B cell (primary cell): ENCODE data around the gene RIMS3. TPM values are rescaled to one million over a fixed set of nuclear protein-coding genes. Genes with fewer than 3 reads are reported as not detected.

Experiments used
- ATAC-seq: fragments of 200-7000 bp; cut with Tn5 transposase; one replicate; pipeline ENCODE4 v1.10.0; 2021; ENCODE audit warnings: low read depth, mild to moderate bottlenecking, moderate number of reproducible peaks, moderate library complexity
- CTCF ChIA-PET: fragments of 350-600 bp; sonication (Branson Sonifier 250); formaldehyde crosslinking; loops from one replicate; lab custom pipeline; 2021; ENCODE audit warnings: antibody characterized with exemption, inconsistent platforms; lab: Charles Lee
- POLR2A ChIA-PET: fragments of 350-600 bp; sonication (Branson Sonifier 250); formaldehyde crosslinking; loops from one replicate; lab custom pipeline; 2021; ENCODE audit warnings: antibody characterized with exemption; lab: Charles Lee
- DNase-seq: peaks from one replicate; pipeline ENCODE4 v3.0.0; 2013
- H2AFZ ChIP-seq: 2 replicates; pipeline ENCODE4 v1.6.1; 2012; ENCODE audit warnings: mild to moderate bottlenecking, low read depth, low read length; ENCODE audit not compliant: insufficient read depth, poor library complexity, severe bottlenecking
- H3K27ac ChIP-seq, 2 donors: 1 replicate in 1 of 2; 2 replicates in 1 of 2; pipeline ENCODE4 v1.5.1; 2012 to 2013; ENCODE audit warnings: low read length in 2 of 2, mild to moderate bottlenecking in 2 of 2, moderate library complexity in 1 of 2
- H3K27me3 ChIP-seq, 4 experiments: fragments of 200-600 bp in 1 of 4; sonication (generic) in 1 of 4; replicated peaks in 1 of 4; 1 replicate in 2 of 4; 2 replicates in 2 of 4; pipeline versions ENCODE4 v1.6.1 to v1.7.0; 2013 to 2016; ENCODE audit warnings: low read length in 3 of 4, mild to moderate bottlenecking in 2 of 4, mixed read lengths in 1 of 4, moderate library complexity in 1 of 4; ENCODE audit not compliant: insufficient read depth in 4 of 4, control insufficient read depth in 3 of 4; ENCODE audit errors: control extremely low read depth in 1 of 4
- H3K36me3 ChIP-seq, 2 experiments: replicated peaks in 1 of 2; 1 replicate in 1 of 2; 2 replicates in 1 of 2; pipeline versions ENCODE4 v1.6.1 to v1.7.1; 2013; ENCODE audit warnings: low read length in 1 of 2; ENCODE audit not compliant: insufficient read depth in 2 of 2, control insufficient read depth in 1 of 2; ENCODE audit errors: control extremely low read depth in 1 of 2, extremely low read depth in 1 of 2
- H3K4me1 ChIP-seq, 2 donors: fragments of 200-600 bp in 1 of 2; sonication (generic) in 1 of 2; 1 replicate in 1 of 2; 2 replicates in 1 of 2; pipeline versions ENCODE4 v1.5.1 to v1.6.1; 2013 to 2017; ENCODE audit warnings: low read length in 2 of 2; ENCODE audit not compliant: control insufficient read depth in 2 of 2, insufficient read depth in 2 of 2
- H3K4me2 ChIP-seq: replicated peaks from 2 replicates; pipeline ENCODE3; 2012; ENCODE audit warnings: mild to moderate bottlenecking, low read depth, low read length; ENCODE audit not compliant: poor library complexity, severe bottlenecking
- H3K4me3 ChIP-seq, 5 experiments: fragments of 200-600 bp in 1 of 5; sonication (generic) in 1 of 5; 1 replicate in 3 of 5; 2 replicates in 2 of 5; pipeline versions ENCODE4 v1.5.1 to v1.7.0; 2011 to 2016; ENCODE audit warnings: low read length in 4 of 5, mild to moderate bottlenecking in 4 of 5, low read depth in 2 of 5, control low read depth in 1 of 5, moderate library complexity in 1 of 5; ENCODE audit not compliant: insufficient read depth in 1 of 5; ENCODE audit errors: control extremely low read depth in 1 of 5, extremely low read depth in 1 of 5
- H3K79me2 ChIP-seq: fragments of 200-600 bp; sonication (generic); one replicate; pipeline ENCODE4 v1.6.0; 2016; ENCODE audit warnings: low read length; ENCODE audit not compliant: control insufficient read depth, insufficient read depth
- H3K9ac ChIP-seq: fragments of 200-600 bp; sonication (generic); 2 replicates; pipeline ENCODE4 v1.6.1; 2017; ENCODE audit warnings: mild to moderate bottlenecking, low read length, moderate library complexity
- H3K9me3 ChIP-seq, 3 donors: one replicate each; pipeline versions ENCODE4 v1.6.1 to v1.7.1; 2013; ENCODE audit warnings: low read length in 2 of 3; ENCODE audit not compliant: control insufficient read depth in 2 of 3, insufficient read depth in 1 of 3; ENCODE audit errors: control extremely low read depth in 1 of 3
- H4K20me1 ChIP-seq: 2 replicates; pipeline ENCODE4 v1.6.0; 2012; ENCODE audit warnings: mild to moderate bottlenecking, low read length; ENCODE audit not compliant: insufficient read depth, control insufficient read depth, poor library complexity, severe bottlenecking
- H3K27ac Mint-ChIP-seq: one replicate; pipeline ENCODE4 v1.8.0; 2021; ENCODE audit warnings: mixed read lengths
- H3K27me3 Mint-ChIP-seq: one replicate; pipeline ENCODE4 v1.8.0; 2021; ENCODE audit warnings: mixed read lengths
- H3K4me1 Mint-ChIP-seq: one replicate; pipeline ENCODE4 v1.8.0; 2021; ENCODE audit warnings: mixed read lengths
- H3K4me3 Mint-ChIP-seq: one replicate; pipeline ENCODE4 v1.8.0; 2021; ENCODE audit warnings: mixed read lengths
- H3K9me3 Mint-ChIP-seq: one replicate; pipeline ENCODE4 v1.8.0; 2022; ENCODE audit warnings: mixed read lengths; ENCODE audit not compliant: insufficient read depth
- CTCF ChIP-seq: fragments of 200-600 bp; IDR thresholded peaks from one replicate; pipeline ENCODE4 v1.8.0; 2022; ENCODE audit warnings: antibody characterized with exemption, mild to moderate bottlenecking
- EZH2 ChIP-seq: IDR thresholded peaks from 2 replicates; pipeline ENCODE4 v1.6.1; 2012; ENCODE audit warnings: borderline replicate concordance, low read depth, mild to moderate bottlenecking, moderate library complexity, low read length; ENCODE audit not compliant: insufficient read depth, poor library complexity, severe bottlenecking
- WGBS: methylation state at CpG from one replicate; pipeline ENCODE4 v1.1.5; 2013; ENCODE audit warnings: missing lambda C conversion rate; ENCODE audit not compliant: insufficient coverage; 5-methylcytosine and 5-hydroxymethylcytosine counted together
- intact Hi-C: fragments of 100-400 bp; cut with micrococcal nuclease; formaldehyde crosslinking; loops from one replicate; pipeline ENCODE4 v1.10.0; 2022
- polyA plus RNA-seq: library from polyadenylated mRNA; depleted of rRNA; stranded (reverse); fragments of >200 nt; gene quantifications from 2 replicates; pipeline ENCODE4 v1.2.3, GENCODE V29; 2012
- total RNA-seq, 2 donors: library from RNA; stranded (reverse); fragments of 120-200 nt in 1 of 2; gene quantifications; 1 replicate in 1 of 2; 2 replicates in 1 of 2; pipeline versions ENCODE4 v1.2.3 to v1.2.4, GENCODE V29; 2013 to 2022

Gene RIMS3
- total and polyA plus RNA-seq, 2 donors (not counting 1 experiment from before 2014, with no cell fraction given), result 1.1 to 5.4 TPM

GRCh38 chr1:40690771-40691537, 25.5 kb upstream of the RIMS3 start:
- Histone ChIP-seq H3K36me3 (no peaks in the 10 kb centered on the region), H3K9me3 (peaks cover 0 to 3% (median 0%) of the 10 kb centered on the region in 3 donors), H3K4me1 (peaks cover 28 to 35% of the 10 kb centered on the region in 2 donors), H3K27ac (peak overlapping the region; percentile 99 to 100), H3K9ac (peak overlapping the region; percentile 98), H3K4me3 (peak overlapping the region; percentile 53 to 94 (median 83)), H2AFZ (peak overlapping the region; percentile 80), H4K20me1 (no peaks in the 10 kb centered on the region), H3K4me2 (peak overlapping the region; percentile 96), H3K27me3 (no peaks in the 10 kb centered on the region), H3K79me2 (peaks cover 38% of the 10 kb centered on the region)
- ATAC-seq, result no peak
- intact Hi-C loops, result loop anchor here (1.0 to 10.0 kb wide), 6 partner anchors 22 to 306 kb away; partner anchors contain the start of genes RIMS3 and ZFP69
- CTCF ChIA-PET, result interaction anchor here (0.9 to 8.5 kb wide), 9 partner anchors 10 to 159 kb away, joined by 3 to 48 read pairs (median 6); partner anchors contain the start of genes RIMS3 and ZNF684
- Mint-ChIP-seq H3K27me3 (no peaks in the 10 kb centered on the region), H3K27ac (peak overlapping the region; percentile 97), H3K4me1 (peaks cover 58% of the 10 kb centered on the region), H3K9me3 (peaks cover 2% of the 10 kb centered on the region), H3K4me3 (peak overlapping the region; percentile 98)
- DNase-seq, result no peak
- WGBS, result 4% methylated on average over 11 of the region's 18 CpGs
- TF ChIP-seq CTCF (no peak), EZH2 (no peak)
- POLR2A ChIA-PET, result interaction anchor here (0.5 to 1.9 kb wide), 16 partner anchors 12 to 737 kb away, joined by 3 to 16 read pairs (median 4); partner anchors contain the start of genes CAP1, CITED4 and RIMS3
